HG02943 (cell line): ENCODE data around the gene PHGDH.
"Not testable (repeated sequence)": the region's sequence is repeated elsewhere in the genome, so short reads cannot be mapped to it uniquely, and the experiment has no call there.

Source experiments
- ATAC-seq: cut with Tn5 transposase; IDR thresholded peaks from one replicate; pipeline ENCODE4 v1.9.1; 2021; ENCODE audit warnings: mild to moderate bottlenecking, low read depth, moderate library complexity; ENCODE audit not compliant: unreplicated experiment

PHGDH gene

GRCh38 chr1:119784191-119784781 lies 72.6 kb downstream of the PHGDH start:
- no peak for ATAC-seq

DNA sequence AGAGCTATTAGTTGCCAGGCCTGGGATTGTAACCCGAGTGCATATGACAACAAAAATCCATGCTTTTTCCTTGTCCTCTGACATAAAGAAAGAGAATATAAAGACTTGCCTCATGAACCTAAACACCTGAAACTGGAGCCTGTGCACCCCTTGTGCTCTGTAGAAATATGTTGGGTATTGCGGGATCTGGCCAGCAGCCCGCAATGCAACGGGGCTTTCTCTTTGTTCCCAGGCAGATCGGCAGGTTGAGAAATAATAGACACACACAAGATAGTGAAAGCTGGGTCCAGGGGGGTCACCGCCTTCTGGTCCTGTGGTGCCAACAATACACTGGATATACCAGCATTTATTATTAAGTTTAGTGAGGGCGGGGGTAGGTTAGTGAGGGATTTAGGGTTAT lies 74.3 kb downstream of the PHGDH start:
- ATAC-seq: not testable (repeated sequence)

GRCh38 chr1:119786473-119787050 lies 74.8 kb downstream of the PHGDH start:
- ATAC-seq: not testable (repeated sequence)

DNA sequence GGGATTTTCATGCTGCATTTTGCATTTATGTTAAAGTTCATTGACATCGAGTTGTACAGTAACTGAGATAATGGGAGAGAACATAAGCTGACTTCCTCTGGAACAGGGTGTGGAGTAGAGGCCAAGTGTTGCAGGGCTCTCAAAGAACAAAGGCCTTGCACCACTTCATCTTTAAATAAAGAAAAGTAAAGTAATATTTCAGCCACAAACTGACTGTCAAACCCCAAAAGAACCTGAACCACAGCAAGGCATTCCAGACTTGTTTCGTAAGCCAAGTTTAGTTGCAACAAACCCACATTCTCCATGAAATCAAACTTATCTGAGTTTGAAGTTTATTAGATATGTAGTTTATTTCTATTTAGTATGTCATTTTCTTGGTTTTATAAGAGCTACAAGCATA lies 76.0 kb downstream of the PHGDH start:
- no peak for ATAC-seq

DNA sequence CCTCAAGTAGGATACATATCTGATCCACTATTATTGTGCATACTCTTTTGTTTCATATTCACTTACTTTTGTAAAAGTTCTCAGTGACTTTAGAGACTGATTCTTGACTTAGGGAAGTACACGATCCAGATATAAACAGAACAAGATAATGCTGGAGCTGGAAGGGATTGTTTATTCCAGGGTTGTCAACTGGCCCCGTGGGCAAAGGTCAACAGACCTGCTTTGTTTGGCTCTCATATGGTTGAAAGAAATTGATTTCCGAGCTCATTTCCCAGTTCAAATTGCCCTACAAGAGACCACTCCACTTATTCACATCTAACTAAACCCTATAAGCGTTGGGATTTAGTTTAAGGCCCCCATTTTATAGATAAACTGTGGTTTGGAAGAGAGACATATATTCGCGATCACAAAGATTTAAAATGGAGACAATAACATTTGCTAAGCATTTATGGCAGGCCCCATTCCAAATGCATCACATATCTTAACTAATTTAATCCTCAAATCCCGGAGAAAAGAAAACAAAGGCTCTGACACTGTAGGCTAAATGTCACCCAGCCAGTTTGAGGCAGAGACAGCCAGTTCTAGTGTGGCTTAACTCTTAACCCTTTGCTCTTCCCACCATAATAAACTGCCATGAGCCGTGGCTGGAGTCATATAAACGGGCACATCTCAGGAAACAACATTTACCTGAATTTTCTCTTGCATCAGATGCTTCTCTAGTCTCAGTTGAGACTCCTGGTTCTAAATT lies 78.9 kb downstream of the PHGDH start:
- ATAC-seq: no peak

- ATAC-seq: no peak
These were observed 79.6 kb downstream of the PHGDH start for GRCh38 chr1:119791377-119791776.
